ENCODE results near the gene ANKRD34A.

The ANKRD34A gene
- total RNA-seq, result 2.8 to 3.8 (median 3.7) reads per million in 4 experiments

GRCh38 chr1:145964328-145965118 is at the start of gene ANKRD34A, which contains the start of gene POLR3GL:
Gene ANKRD34A, minus strand, starts transcription at chr1:145964575. Its CDS starts 2,816 bp downstream, at chr1:145961759.
Gene POLR3GL, plus strand, starts transcription at chr1:145964690. Its CDS starts 10,176 bp downstream, at chr1:145974866.
- DNase-seq, result peak; percentile 86

- no peak for DNase-seq
These were observed 49.2 kb upstream of the ANKRD34A start for GRCh38 chr1:146013559-146013922.

- DNase-seq, result peak; percentile 31
These were observed 48.6 kb upstream of the ANKRD34A start for GRCh38 chr1:146012703-146013558.

GRCh38 chr1:146010126-146010738 is 45.9 kb upstream of the ANKRD34A start:
- DNase-seq, result no peak

GRCh38 chr1:146007489-146008133 is 43.2 kb upstream of the ANKRD34A start:
- DNase-seq, result no peak

- DNase-seq, result no peak
These were observed 37.3 kb upstream of the ANKRD34A start for GRCh38 chr1:146001709-146002108.

GRCh38 chr1:145999321-146000024 is 35.1 kb upstream of the ANKRD34A start:
- peak; percentile 10 for DNase-seq

- DNase-seq, result no peak
These were observed 33.3 kb upstream of the ANKRD34A start for GRCh38 chr1:145997718-145998023.

GRCh38 chr1:145997016-145997717 is 32.8 kb upstream of the ANKRD34A start:
- DNase-seq, result peak; percentile 41

- DNase-seq, result peak; percentile 88
These were observed 32.1 kb upstream of the ANKRD34A start, which contains the start of gene TXNIP for GRCh38 chr1:145996433-145997015. Gene TXNIP, minus strand, starts transcription at chr1:145996579. Its CDS starts 313 bp downstream, at chr1:145996266.

GRCh38 chr1:145995964-145996432 is 31.6 kb upstream of the ANKRD34A start:
- DNase-seq, result peak; percentile 5

- no peak for DNase-seq
These were observed 30.9 kb upstream of the ANKRD34A start for GRCh38 chr1:145995148-145995881.

GRCh38 chr1:145994391-145995120 is 30.2 kb upstream of the ANKRD34A start:
- DNase-seq, result no peak

GRCh38 chr1:145993618-145994390 is 29.4 kb upstream of the ANKRD34A start:
- no peak for DNase-seq

GRCh38 chr1:145992958-145993617 is 28.7 kb upstream of the ANKRD34A start:
- no peak for DNase-seq

- no peak for DNase-seq
These were observed 28.1 kb upstream of the ANKRD34A start for GRCh38 chr1:145992502-145992936.

- no peak for DNase-seq
These were observed 27.5 kb upstream of the ANKRD34A start for GRCh38 chr1:145991735-145992412.

All from effector CD8-positive, alpha-beta T cell (primary cell).